ENCODE data around the gene SEC14L1.

GRCh38 chr17:77212081-77212832, 71.5 kb downstream of the SEC14L1 start:
- TF ChIP-seq CTCF (IDR thresholded peaks at IDR 0.05) (no peak), POLR2A (IDR thresholded peaks at IDR 0.05) (no peak), EP300 (IDR thresholded peaks at IDR 0.05) (no peak)
